Right ventricle myocardium inferior (tissue), 1 donor: ENCODE results near the gene GALNT12. TPM values are rescaled to one million over a fixed set of nuclear protein-coding genes. Genes with fewer than 3 reads are reported as not detected.

Source experiments
- ATAC-seq: fragments of 200-7000 bp; cut with Tn5 transposase; one replicate; pipeline ENCODE4 v1.9.1; 2020; ENCODE audit warnings: mild to moderate bottlenecking, moderate library complexity
- DNase-seq: peaks from one replicate; pipeline ENCODE4 v3.0.0; 2021; ENCODE audit errors: missing footprints
- intact Hi-C: fragments of 100-400 bp; cut with DNase I; formaldehyde crosslinking; loops from one replicate; pipeline ENCODE4 v1.11.0; 2022
- total RNA-seq: library from RNA; stranded (reverse); fragmentation: NEBNext Ultra II Directional; extraction: Animal tissue kit (Norgen Biotek cat#: 25700); gene quantifications from one replicate; pipeline ENCODE4 v1.2.1, GENCODE V29; 2021
- donor health status: DM: no; HTN: yes; CAD: no; lungs with severe emphysema.

The GALNT12 gene
- total RNA-seq, 1 donor from 2014 or later = 0.54 TPM

- intact Hi-C loops = loop anchor here (2.0 to 10.0 kb wide), 3 partner anchors 20 to 108 kb away; partner anchors contain the start of gene COL15A1
- no peak for ATAC-seq
- DNase-seq = no peak
Measured at GRCh38 chr9:98867103-98867428, 59.6 kb downstream of the GALNT12 start.

GRCh38 chr9:98867429-98868168 lies 60.1 kb downstream of the GALNT12 start:
- ATAC-seq (peak; percentile 85), DNase-seq (peak; percentile 88)
- intact Hi-C loops = loop anchor here (2.0 to 10.0 kb wide), 3 partner anchors 19 to 107 kb away; partner anchors contain the start of gene COL15A1

GRCh38 chr9:98869078-98869745 lies 61.7 kb downstream of the GALNT12 start:
- ATAC-seq = no peak
- intact Hi-C loops = loop anchor here (10.0 kb wide), 1 partner anchor 76 kb away; the partner anchor contains the start of gene COL15A1
- no peak for DNase-seq

GRCh38 chr9:98869866-98870265 lies 62.4 kb downstream of the GALNT12 start:
- ATAC-seq (no peak), DNase-seq (no peak)
- intact Hi-C loops = loop anchor here (10.0 kb wide), 1 partner anchor 75 kb away; the partner anchor contains the start of gene COL15A1

- intact Hi-C loops = no loop called here
- no peak for DNase-seq
Measured at GRCh38 chr9:98870782-98871557, 63.5 kb downstream of the GALNT12 start.

GRCh38 chr9:98871558-98872065 lies 64.1 kb downstream of the GALNT12 start:
- no peak for DNase-seq
- ATAC-seq = no peak
- intact Hi-C loops = no loop called here

More at GRCh38 chr9:98870782-98871557, 63.5 kb downstream of the GALNT12 start:
- ATAC-seq = no peak

GRCh38 chr9:98873526-98873925 lies 66.1 kb downstream of the GALNT12 start:
- intact Hi-C loops = no loop called here
- peak; percentile 62 for ATAC-seq
- no peak for DNase-seq

- intact Hi-C loops = no loop called here
- DNase-seq (no peak), ATAC-seq (peak; percentile 84)
Measured at GRCh38 chr9:98873951-98874371, 66.5 kb downstream of the GALNT12 start.

GRCh38 chr9:98874721-98875255 lies 67.3 kb downstream of the GALNT12 start:
- ATAC-seq (no peak), DNase-seq (no peak)
- intact Hi-C loops = no loop called here

GRCh38 chr9:98875536-98875935 lies 68.1 kb downstream of the GALNT12 start:
- intact Hi-C loops = no loop called here
- no peak for ATAC-seq
- no peak for DNase-seq

- DNase-seq (no peak), ATAC-seq (no peak)
- intact Hi-C loops = no loop called here
Measured at GRCh38 chr9:98877311-98877710, 69.8 kb downstream of the GALNT12 start.

GRCh38 chr9:98879094-98879962 lies 71.9 kb downstream of the GALNT12 start:
- intact Hi-C loops = no loop called here
- DNase-seq (no peak), ATAC-seq (no peak)

GRCh38 chr9:98879963-98880310 lies 72.5 kb downstream of the GALNT12 start:
- peak; percentile 69 for ATAC-seq
- DNase-seq = no peak
- intact Hi-C loops = no loop called here

- DNase-seq (no peak), ATAC-seq (peak; percentile 79)
- intact Hi-C loops = no loop called here
Measured at GRCh38 chr9:98880311-98881015, 73.0 kb downstream of the GALNT12 start.

GRCh38 chr9:98881356-98881755 lies 73.9 kb downstream of the GALNT12 start:
- intact Hi-C loops = no loop called here
- ATAC-seq (no peak), DNase-seq (no peak)

- intact Hi-C loops = no loop called here
- DNase-seq (no peak), ATAC-seq (no peak)
Measured at GRCh38 chr9:98881836-98882568, 74.5 kb downstream of the GALNT12 start.

GRCh38 chr9:98882569-98882923 lies 75.1 kb downstream of the GALNT12 start:
- DNase-seq (no peak), ATAC-seq (no peak)
- intact Hi-C loops = no loop called here
